Measurements from ENCODE around the gene ZDHHC11. TPM values are rescaled to one million over a fixed set of nuclear protein-coding genes. Genes with fewer than 3 reads are reported as not detected.

Gene ZDHHC11
- total and polyA plus RNA-seq, 2 experiments from 2014 or later = 5.8 to 8.5 TPM

DNA sequence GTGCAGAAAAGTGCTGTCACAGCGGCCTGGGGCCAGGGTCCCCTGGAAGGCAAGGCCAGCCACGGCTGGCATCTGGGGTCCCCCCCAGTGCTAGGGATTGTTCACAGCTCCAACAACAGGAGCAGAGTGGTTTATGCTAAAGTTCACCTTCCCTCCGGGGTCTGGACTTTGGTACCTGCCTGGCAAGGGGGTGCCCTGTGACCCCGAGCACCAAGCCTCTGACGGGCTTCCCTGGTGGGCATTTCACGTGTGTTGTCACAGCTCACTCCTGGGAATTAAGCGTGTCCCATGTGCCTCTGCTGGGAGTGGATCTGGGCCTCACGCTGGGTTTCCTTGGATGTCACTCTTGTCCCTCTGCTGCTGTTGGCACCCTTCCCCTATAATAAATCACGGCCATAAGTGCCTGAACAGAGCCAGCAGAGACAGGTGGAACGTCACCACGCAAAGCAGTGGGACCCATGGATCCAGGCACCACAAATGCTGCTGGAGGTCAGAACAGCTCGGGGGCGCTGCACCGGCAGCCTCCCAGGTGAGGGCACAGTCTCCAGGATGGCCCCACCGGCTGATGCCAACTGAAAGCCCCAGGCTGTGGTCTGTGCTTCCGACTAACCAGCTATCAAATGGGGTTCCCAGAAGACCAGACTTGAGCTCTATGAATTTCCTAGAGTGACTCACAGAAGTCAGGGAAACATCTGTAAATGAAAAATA lies 17.8 kb upstream of the ZDHHC11 start:
- no peak for TF ChIP-seq EZH2 (IDR thresholded peaks at IDR 0.05; ENCODE audit: borderline replicate concordance)
- no peak for TF ChIP-seq EZH2phosphoT487 (IDR thresholded peaks at IDR 0.05; ENCODE audit: low read depth, severe bottlenecking, unreplicated experiment)
- TF ChIP-seq, protein P1, sequence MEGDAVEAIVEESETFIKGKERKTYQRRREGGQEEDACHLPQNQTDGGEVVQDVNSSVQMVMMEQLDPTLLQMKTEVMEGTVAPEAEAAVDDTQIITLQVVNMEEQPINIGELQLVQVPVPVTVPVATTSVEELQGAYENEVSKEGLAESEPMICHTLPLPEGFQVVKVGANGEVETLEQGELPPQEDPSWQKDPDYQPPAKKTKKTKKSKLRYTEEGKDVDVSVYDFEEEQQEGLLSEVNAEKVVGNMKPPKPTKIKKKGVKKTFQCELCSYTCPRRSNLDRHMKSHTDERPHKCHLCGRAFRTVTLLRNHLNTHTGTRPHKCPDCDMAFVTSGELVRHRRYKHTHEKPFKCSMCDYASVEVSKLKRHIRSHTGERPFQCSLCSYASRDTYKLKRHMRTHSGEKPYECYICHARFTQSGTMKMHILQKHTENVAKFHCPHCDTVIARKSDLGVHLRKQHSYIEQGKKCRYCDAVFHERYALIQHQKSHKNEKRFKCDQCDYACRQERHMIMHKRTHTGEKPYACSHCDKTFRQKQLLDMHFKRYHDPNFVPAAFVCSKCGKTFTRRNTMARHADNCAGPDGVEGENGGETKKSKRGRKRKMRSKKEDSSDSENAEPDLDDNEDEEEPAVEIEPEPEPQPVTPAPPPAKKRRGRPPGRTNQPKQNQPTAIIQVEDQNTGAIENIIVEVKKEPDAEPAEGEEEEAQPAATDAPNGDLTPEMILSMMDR (IDR thresholded peaks at IDR 0.05; ENCODE audit: poor library complexity) = no peak
- Histone ChIP-seq H3K27ac (peak overlapping the region; percentile 62), H3K4me3 (no peak overlapping the region), H3K4me1 (ENCODE audit: insufficient read depth) (peaks cover 5% of the 10 kb centered on the region), H3K9me2 (replicated peaks; ENCODE audit: insufficient read depth) (no peaks in the 10 kb centered on the region), H3K4me2 (no peak overlapping the region), H3K36me3 (replicated peaks; ENCODE audit: insufficient read depth, low read depth) (no peaks in the 10 kb centered on the region), H2AFZ (no peak overlapping the region), H3K79me2 (no peaks in the 10 kb centered on the region), H3K9me3 (ENCODE audit: low read depth) (no peaks in the 10 kb centered on the region), H3K27me3 (no peaks in the 10 kb centered on the region), H4K20me1 (ENCODE audit: insufficient read depth, poor library complexity, severe bottlenecking) (no peaks in the 10 kb centered on the region)
- 95% methylated on average over 16 of the region's 16 CpGs for WGBS (ENCODE audit: low lambda C conversion rate, missing lambda C conversion rate)
- no peak for DNase-seq (ENCODE audit: low spot score)

DNA sequence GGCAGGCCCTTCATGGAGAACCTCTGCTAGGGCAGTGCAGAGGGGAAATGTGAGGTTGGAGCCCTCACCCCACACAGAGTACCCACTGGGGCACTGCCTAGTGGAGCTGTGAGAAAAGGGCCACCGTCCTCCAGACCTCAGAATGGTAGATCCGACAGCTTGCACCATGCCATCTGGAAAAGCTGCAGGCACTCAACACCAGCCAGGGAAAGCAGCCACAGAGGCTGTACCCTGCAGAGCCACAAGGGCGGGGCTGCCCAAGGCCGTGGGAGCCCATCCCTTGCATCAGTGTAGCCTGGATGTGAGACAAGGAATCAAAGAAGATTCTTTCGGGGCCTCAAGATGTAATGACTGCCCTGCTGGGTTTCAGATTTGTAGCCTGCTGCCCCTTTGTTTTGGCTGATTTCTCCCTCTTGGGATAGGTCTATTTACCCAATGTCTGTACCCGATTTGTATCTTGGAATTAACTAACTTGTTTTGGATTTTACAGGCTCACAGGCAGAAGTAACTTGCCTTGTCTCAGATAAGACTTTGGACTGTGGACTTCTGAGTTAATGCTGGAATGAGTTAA lies 16.6 kb upstream of the ZDHHC11 start:
- Histone ChIP-seq H3K36me3 (replicated peaks; ENCODE audit: insufficient read depth, low read depth) (no peaks in the 10 kb centered on the region), H3K27ac (peak overlapping the region; percentile 10), H3K79me2 (no peaks in the 10 kb centered on the region), H3K27me3 (no peaks in the 10 kb centered on the region), H3K4me1 (ENCODE audit: insufficient read depth) (peaks cover 5% of the 10 kb centered on the region), H3K4me2 (no peak overlapping the region), H3K4me3 (no peak overlapping the region), H3K9me3 (ENCODE audit: low read depth) (no peaks in the 10 kb centered on the region), H2AFZ (no peak overlapping the region), H3K9me2 (replicated peaks; ENCODE audit: insufficient read depth) (no peaks in the 10 kb centered on the region), H4K20me1 (ENCODE audit: insufficient read depth, poor library complexity, severe bottlenecking) (no peaks in the 10 kb centered on the region)
- WGBS (ENCODE audit: low lambda C conversion rate, missing lambda C conversion rate) = 89% methylated on average over 6 of the region's 6 CpGs
- TF ChIP-seq EZH2 (IDR thresholded peaks at IDR 0.05; ENCODE audit: borderline replicate concordance) (no peak), EZH2phosphoT487 (IDR thresholded peaks at IDR 0.05; ENCODE audit: low read depth, severe bottlenecking, unreplicated experiment) (no peak)
- TF ChIP-seq, protein P1 (IDR thresholded peaks at IDR 0.05; ENCODE audit: poor library complexity) = no peak
- DNase-seq (ENCODE audit: low spot score) = peak; percentile 35

DNA sequence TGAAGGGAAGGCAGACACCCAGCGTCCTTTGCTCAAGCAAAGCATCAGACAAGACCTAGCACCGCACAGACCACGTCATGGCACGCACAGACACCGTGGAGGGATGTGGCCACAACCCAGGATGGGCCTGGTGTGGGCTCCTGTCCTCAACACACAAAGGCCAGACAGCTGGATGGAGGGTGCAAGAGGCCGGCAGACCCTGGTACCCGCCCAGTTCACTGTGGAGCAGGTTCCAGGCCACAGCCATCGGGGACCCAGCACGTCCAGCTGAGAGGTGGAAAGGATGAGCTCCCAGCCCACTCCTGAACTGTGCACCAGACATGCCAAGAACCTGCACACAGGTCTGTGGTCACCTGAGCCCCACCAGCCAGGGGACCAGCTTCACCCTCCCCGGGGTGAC lies 15.0 kb upstream of the ZDHHC11 start:
- Histone ChIP-seq H3K4me2 (no peak overlapping the region), H2AFZ (no peak overlapping the region), H3K4me3 (no peak overlapping the region), H3K27ac (no peak overlapping the region), H3K4me1 (ENCODE audit: insufficient read depth) (peaks cover 5% of the 10 kb centered on the region), H4K20me1 (ENCODE audit: insufficient read depth, poor library complexity, severe bottlenecking) (no peaks in the 10 kb centered on the region), H3K36me3 (replicated peaks; ENCODE audit: insufficient read depth, low read depth) (no peaks in the 10 kb centered on the region), H3K9me3 (ENCODE audit: low read depth) (no peaks in the 10 kb centered on the region), H3K27me3 (no peaks in the 10 kb centered on the region), H3K79me2 (no peaks in the 10 kb centered on the region), H3K9me2 (replicated peaks; ENCODE audit: insufficient read depth) (no peaks in the 10 kb centered on the region)
- WGBS (ENCODE audit: low lambda C conversion rate, missing lambda C conversion rate) = 96% methylated on average over 10 of the region's 10 CpGs
- TF ChIP-seq EZH2 (IDR thresholded peaks at IDR 0.05; ENCODE audit: borderline replicate concordance) = no peak
- TF ChIP-seq, protein P1 (IDR thresholded peaks at IDR 0.05; ENCODE audit: poor library complexity) = no peak
- TF ChIP-seq EZH2phosphoT487 (IDR thresholded peaks at IDR 0.05; ENCODE audit: low read depth, severe bottlenecking, unreplicated experiment) = no peak
- DNase-seq (ENCODE audit: low spot score) = no peak
